BLaER1 (cell line): Measurements from ENCODE around the gene CDK14.

Source experiments
- H3K27ac ChIP-seq: shearing (Covaris generic); formaldehyde crosslinking; 2 replicates; pipeline ENCODE4 v1.8.1; 2022
- H3K27me3 ChIP-seq: shearing (Covaris generic); formaldehyde crosslinking; 2 replicates; pipeline ENCODE4 v1.8.1; 2022
- H3K36me3 ChIP-seq: shearing (Covaris generic); formaldehyde crosslinking; 2 replicates; pipeline ENCODE4 v1.8.1; 2022
- H3K4me1 ChIP-seq: shearing (Covaris generic); formaldehyde crosslinking; 2 replicates; pipeline ENCODE4 v1.8.1; 2022
- H3K4me2 ChIP-seq: shearing (Covaris generic); formaldehyde crosslinking; 2 replicates; pipeline ENCODE4 v1.8.1; 2022
- H3K4me3 ChIP-seq: shearing (Covaris generic); formaldehyde crosslinking; 2 replicates; pipeline ENCODE4 v1.8.1; 2022
- H3K9ac ChIP-seq: shearing (Covaris generic); formaldehyde crosslinking; 2 replicates; pipeline ENCODE4 v1.8.1; 2022
- H3K9me3 ChIP-seq: shearing (Covaris generic); formaldehyde crosslinking; 2 replicates; pipeline ENCODE4 v1.8.1; 2022
- H4K20me1 ChIP-seq: shearing (Covaris generic); formaldehyde crosslinking; 2 replicates; pipeline ENCODE4 v1.8.1; 2022
- Cebpa-rat ChIP-seq: shearing (Covaris generic); IDR thresholded peaks from 2 replicates; pipeline ENCODE4 v1.8.1; 2022

CDK14 gene

DNA sequence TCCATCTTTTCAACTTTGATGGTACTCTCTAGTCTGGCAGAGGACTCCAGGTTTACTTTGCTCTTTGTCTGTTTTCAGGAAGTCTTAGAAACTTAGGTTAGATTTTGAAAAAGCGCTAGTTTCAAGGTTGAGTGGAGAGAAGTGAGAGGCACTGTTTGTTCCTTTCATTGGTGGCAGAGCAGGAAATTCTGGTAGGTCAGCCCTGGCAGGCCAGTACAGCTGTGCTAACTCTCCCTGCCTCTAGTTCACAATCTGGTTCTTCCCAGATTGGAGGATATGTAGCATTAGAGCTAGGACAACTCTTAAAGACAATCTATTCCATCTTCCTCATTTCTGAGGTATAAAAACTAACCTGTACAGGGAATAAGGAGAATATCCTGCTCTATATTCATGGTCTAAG lies 507.2 kb downstream of the CDK14 start:
- no peak overlapping the region for H3K4me3 ChIP-seq
- H3K9me3 ChIP-seq: peaks cover 4% of the 10 kb centered on the region; the same call in 1 of the 2 replicates
- H3K4me1 ChIP-seq: no peaks in the 10 kb centered on the region
- no peaks in the 10 kb centered on the region for H3K27me3 ChIP-seq
- peaks cover 10% of the 10 kb centered on the region; the same call in 1 of the 2 replicates for H3K36me3 ChIP-seq
- H3K4me2 ChIP-seq: no peak overlapping the region
- H4K20me1 ChIP-seq: no peaks in the 10 kb centered on the region
- no peak overlapping the region for H3K9ac ChIP-seq
- H3K27ac ChIP-seq: no peak overlapping the region
- no peak for TF ChIP-seq Cebpa-rat

- Histone ChIP-seq H3K27ac (no peak overlapping the region), H3K4me2 (no peak overlapping the region), H3K9ac (no peak overlapping the region), H3K4me1 (no peaks in the 10 kb centered on the region), H3K36me3 (peaks cover 12% of the 10 kb centered on the region), H3K9me3 (peaks cover 4% of the 10 kb centered on the region; the same call in 1 of the 2 replicates), H3K27me3 (no peaks in the 10 kb centered on the region), H4K20me1 (no peaks in the 10 kb centered on the region), H3K4me3 (no peak overlapping the region)
- TF ChIP-seq Cebpa-rat: no peak
Observed at GRCh38 chr7:91107460-91107859, 511.3 kb downstream of the CDK14 start.

GRCh38 chr7:91109200-91109599 lies 513.1 kb downstream of the CDK14 start:
- TF ChIP-seq Cebpa-rat: no peak
- H3K36me3 ChIP-seq: peaks cover 22% of the 10 kb centered on the region

GRCh38 chr7:91112902-91113341 lies 516.8 kb downstream of the CDK14 start:
- Histone ChIP-seq H3K4me3 (no peak overlapping the region), H3K4me1 (no peaks in the 10 kb centered on the region), H3K27ac (no peak overlapping the region), H4K20me1 (no peaks in the 10 kb centered on the region; the same call in 1 of the 2 replicates), H3K9me3 (no peaks in the 10 kb centered on the region), H3K4me2 (no peak overlapping the region), H3K9ac (no peak overlapping the region), H3K27me3 (no peaks in the 10 kb centered on the region), H3K36me3 (peaks cover 54% of the 10 kb centered on the region)
- TF ChIP-seq Cebpa-rat: no peak

More at GRCh38 chr7:91109200-91109599, 513.1 kb downstream of the CDK14 start:
- no peaks in the 10 kb centered on the region for H4K20me1 ChIP-seq
- H3K27ac ChIP-seq: no peak overlapping the region
- no peaks in the 10 kb centered on the region for H3K9me3 ChIP-seq
- no peaks in the 10 kb centered on the region for H3K27me3 ChIP-seq
- H3K4me3 ChIP-seq: no peak overlapping the region
- H3K4me1 ChIP-seq: no peaks in the 10 kb centered on the region
- H3K9ac ChIP-seq: no peak overlapping the region
- no peak overlapping the region for H3K4me2 ChIP-seq

- no peaks in the 10 kb centered on the region for H3K9me3 ChIP-seq
- no peak for TF ChIP-seq Cebpa-rat
- no peaks in the 10 kb centered on the region for H3K27me3 ChIP-seq
- H3K27ac ChIP-seq: no peak overlapping the region
- H3K4me2 ChIP-seq: no peak overlapping the region
- H3K4me1 ChIP-seq: no peaks in the 10 kb centered on the region
- no peak overlapping the region for H3K9ac ChIP-seq
- no peak overlapping the region for H3K4me3 ChIP-seq
- H4K20me1 ChIP-seq: no peaks in the 10 kb centered on the region; the same call in 1 of the 2 replicates
- peaks cover 67% of the 10 kb centered on the region for H3K36me3 ChIP-seq
Observed at GRCh38 chr7:91114232-91114631, 518.1 kb downstream of the CDK14 start.

DNA sequence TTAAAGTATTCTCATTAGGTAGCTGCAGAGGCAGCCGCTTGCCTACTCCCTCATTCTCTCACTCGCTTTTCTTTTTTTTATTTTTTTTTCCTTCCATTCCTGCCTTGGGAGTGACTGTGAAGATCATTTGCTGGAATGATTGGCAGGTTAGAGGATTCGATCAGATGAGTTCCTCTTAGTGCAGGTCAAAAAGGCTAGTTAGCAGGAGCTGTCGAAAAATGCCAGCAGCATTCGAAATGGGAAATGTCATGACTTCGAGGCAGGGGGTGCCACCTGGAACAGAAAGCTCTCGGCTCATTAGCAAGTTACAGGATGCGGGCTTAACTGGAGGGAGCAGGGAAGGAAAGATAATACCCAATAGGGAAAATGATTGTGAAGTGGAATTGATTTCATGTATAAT lies 530.6 kb downstream of the CDK14 start:
- Histone ChIP-seq H4K20me1 (no peaks in the 10 kb centered on the region), H3K9me3 (no peaks in the 10 kb centered on the region), H3K4me2 (no peak overlapping the region), H3K9ac (no peak overlapping the region), H3K27me3 (no peaks in the 10 kb centered on the region), H3K36me3 (peaks cover 19% of the 10 kb centered on the region), H3K4me3 (no peak overlapping the region), H3K27ac (no peak overlapping the region), H3K4me1 (no peaks in the 10 kb centered on the region)
- no peak for TF ChIP-seq Cebpa-rat

- Histone ChIP-seq H3K27me3 (no peaks in the 10 kb centered on the region), H3K9me3 (no peaks in the 10 kb centered on the region), H3K27ac (no peak overlapping the region), H3K36me3 (peaks cover 18% of the 10 kb centered on the region), H3K4me3 (no peak overlapping the region), H4K20me1 (no peaks in the 10 kb centered on the region), H3K4me2 (no peak overlapping the region), H3K9ac (no peak overlapping the region), H3K4me1 (no peaks in the 10 kb centered on the region)
- no peak for TF ChIP-seq Cebpa-rat
Observed at GRCh38 chr7:91127325-91127724, 531.2 kb downstream of the CDK14 start.

GRCh38 chr7:91127959-91128358 lies 531.8 kb downstream of the CDK14 start:
- Histone ChIP-seq H3K9me3 (no peaks in the 10 kb centered on the region), H3K27ac (no peak overlapping the region), H3K36me3 (peaks cover 13% of the 10 kb centered on the region), H3K4me1 (no peaks in the 10 kb centered on the region), H3K4me3 (no peak overlapping the region), H4K20me1 (no peaks in the 10 kb centered on the region), H3K4me2 (no peak overlapping the region), H3K27me3 (no peaks in the 10 kb centered on the region), H3K9ac (no peak overlapping the region)
- TF ChIP-seq Cebpa-rat: no peak

GRCh38 chr7:91128683-91129348 lies 532.7 kb downstream of the CDK14 start:
- H3K9me3 ChIP-seq: no peaks in the 10 kb centered on the region
- H3K4me1 ChIP-seq: no peaks in the 10 kb centered on the region
- no peak overlapping the region for H3K4me3 ChIP-seq
- TF ChIP-seq Cebpa-rat: no peak
- peaks cover 9% of the 10 kb centered on the region for H3K36me3 ChIP-seq
- H4K20me1 ChIP-seq: no peaks in the 10 kb centered on the region
- no peak overlapping the region for H3K4me2 ChIP-seq
- no peak overlapping the region for H3K9ac ChIP-seq
- no peak overlapping the region for H3K27ac ChIP-seq
- no peaks in the 10 kb centered on the region for H3K27me3 ChIP-seq

GRCh38 chr7:91135300-91135699 lies 539.2 kb downstream of the CDK14 start:
- Histone ChIP-seq H3K9me3 (no peaks in the 10 kb centered on the region), H3K36me3 (peaks cover 6% of the 10 kb centered on the region), H3K4me2 (no peak overlapping the region), H4K20me1 (no peaks in the 10 kb centered on the region), H3K4me3 (no peak overlapping the region), H3K4me1 (peaks cover 23% of the 10 kb centered on the region), H3K27me3 (no peaks in the 10 kb centered on the region), H3K9ac (no peak overlapping the region), H3K27ac (no peak overlapping the region)
- no peak for TF ChIP-seq Cebpa-rat
